Eye (tissue), 1 donor: ENCODE data around the gene CCSER1.
"Not testable (repeated sequence)": the region's sequence is repeated elsewhere in the genome, so short reads cannot be mapped to it uniquely, and the experiment has no call there.

ENCODE experiments used
- DNase-seq: peaks from one replicate; pipeline ENCODE4 v3.0.0-alpha.2; 2015

Gene CCSER1

DNA sequence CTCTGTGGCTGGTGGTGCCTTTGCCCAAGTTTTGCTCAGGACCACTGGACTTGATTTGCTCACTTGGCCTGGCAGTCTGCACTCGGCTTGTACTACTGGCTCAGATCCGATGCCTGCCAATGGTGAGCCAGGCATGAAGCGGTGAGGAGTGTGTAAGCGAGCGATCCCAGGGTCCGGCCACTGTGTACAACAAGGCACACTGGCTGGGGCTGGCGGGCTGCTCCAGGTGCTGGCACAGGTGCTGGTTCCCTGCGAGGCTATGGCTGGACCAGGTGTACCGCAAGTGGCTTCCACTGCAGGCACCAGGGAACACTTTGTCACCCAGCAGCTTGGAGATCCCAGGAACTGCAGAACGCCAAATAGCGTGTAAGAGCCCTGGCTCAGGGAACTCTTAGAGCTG lies 329.7 kb downstream of the CCSER1 start:
- DNase-seq: no peak

DNA sequence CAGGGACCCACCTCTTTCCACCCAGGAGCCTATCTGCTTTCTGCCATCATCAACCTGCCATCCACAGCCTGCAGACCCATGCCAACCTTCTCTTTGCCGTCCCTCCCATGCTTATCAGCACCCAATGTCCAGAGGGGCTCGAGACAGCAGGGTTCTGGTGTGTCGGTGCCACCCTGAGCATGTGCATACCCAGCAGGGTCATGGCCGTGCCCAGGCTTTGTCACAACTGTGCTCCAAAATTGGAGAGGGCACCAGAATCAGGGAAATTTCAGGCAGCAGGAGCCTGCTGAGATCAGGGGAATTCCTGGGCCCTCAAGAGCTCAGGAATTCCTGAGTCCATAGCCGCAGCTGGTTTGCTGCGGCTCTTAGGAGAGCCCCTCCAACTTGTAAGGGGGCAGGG lies 330.6 kb downstream of the CCSER1 start:
- no peak for DNase-seq

DNA sequence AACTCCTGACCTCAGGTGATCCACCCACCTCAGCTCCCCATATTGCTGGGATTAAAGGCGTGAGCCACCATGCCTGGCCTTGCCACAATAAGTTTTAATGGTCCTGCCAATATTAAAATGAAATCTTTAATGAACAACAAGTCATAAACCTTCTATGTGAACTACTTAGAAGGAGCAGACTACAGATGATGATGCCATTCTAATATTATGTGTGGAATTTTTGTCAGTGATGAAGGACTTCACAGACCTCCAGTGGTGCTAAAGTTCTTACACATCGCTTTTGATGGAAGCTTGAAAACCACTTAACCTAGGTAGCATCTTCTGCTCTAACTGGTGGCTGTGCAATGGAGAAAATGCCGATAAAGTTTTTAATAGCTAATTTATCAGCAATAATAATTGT lies 331.4 kb downstream of the CCSER1 start:
- DNase-seq: no peak

- DNase-seq: peak; percentile 25
Measured at GRCh38 chr4:90474484-90474883, 347.3 kb downstream of the CCSER1 start.

DNA sequence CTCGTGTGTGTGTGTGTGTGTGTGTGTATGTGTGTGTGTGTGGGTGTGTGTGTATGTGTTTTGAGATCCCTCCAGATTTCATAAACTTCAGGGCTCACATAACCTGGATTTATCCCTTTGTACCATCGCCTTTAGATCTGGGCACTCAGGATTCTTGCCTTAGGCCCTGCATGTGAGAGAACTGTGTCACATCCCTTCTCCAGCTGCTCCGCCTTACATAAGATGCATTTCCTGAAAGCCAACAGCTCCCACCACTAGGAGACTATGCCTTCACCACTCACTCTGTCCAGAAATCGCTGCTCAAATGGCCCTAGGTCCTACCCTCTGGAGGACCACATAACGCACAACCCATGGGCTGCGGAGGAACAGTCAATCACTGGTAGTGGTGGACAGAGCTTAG lies 348.8 kb downstream of the CCSER1 start:
- no peak for DNase-seq

- DNase-seq: no peak
Measured at GRCh38 chr4:90476586-90476985, 349.4 kb downstream of the CCSER1 start.

GRCh38 chr4:90484894-90485293 lies 357.7 kb downstream of the CCSER1 start:
- not testable (repeated sequence) for DNase-seq

GRCh38 chr4:90486346-90486745 lies 359.2 kb downstream of the CCSER1 start:
- no peak for DNase-seq

DNA sequence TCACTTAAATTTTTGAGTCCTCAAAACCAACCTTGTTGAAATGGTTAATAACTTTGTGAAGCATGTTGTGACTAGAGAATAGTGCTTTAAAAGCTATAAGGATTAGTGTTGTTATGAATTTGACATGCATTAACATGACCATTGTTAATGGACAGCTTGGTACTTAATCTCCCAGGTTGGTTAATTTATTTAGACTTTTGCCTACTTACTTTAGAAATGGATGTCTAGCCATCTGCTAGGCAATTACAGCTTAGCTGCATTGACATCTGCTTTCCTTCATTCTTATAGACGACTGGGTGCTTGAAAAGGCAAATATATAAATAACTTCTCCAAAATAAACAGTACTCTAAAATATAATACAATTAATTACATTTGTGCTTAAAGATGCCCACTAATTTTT lies 368.0 kb downstream of the CCSER1 start:
- DNase-seq: peak; percentile 27

DNA sequence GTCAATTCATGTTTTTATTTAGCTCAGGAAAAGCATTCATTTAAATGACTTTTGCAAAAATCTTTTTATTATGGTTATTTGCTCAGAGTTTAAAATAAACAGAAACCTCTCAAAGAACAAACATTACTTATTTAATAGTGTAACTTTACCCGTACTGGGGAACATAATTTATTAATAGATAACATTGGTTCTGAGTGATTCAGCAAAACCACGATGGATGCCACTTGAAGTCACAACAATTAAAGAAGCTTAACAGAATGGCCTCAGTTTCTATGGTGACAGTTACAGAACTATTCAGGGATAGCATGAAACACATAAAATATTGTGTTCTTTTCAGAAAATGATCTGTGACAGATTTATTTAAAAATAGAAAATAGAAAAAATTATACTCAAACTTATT lies 368.7 kb downstream of the CCSER1 start:
- peak; percentile 25 for DNase-seq

DNA sequence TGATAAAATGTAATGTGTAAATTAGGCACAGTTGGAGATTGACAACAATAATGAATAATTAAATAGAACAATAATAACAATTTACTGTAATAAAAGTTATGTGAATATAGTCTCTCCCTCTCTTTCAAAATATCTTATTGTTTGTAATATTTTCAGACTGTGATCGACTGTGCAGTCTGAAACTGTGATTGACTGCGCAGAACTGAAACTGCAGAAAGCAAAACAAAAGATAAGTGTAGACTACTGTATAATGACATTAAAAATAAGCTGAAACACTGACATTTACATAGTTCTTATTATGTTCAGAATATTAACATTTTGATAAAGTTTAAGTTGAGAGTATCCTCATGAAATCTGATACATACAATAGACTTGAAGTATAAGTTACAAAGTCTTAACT lies 371.0 kb downstream of the CCSER1 start:
- DNase-seq: no peak

GRCh38 chr4:90503677-90504076 lies 376.5 kb downstream of the CCSER1 start:
- DNase-seq: no peak

GRCh38 chr4:90515191-90515590 lies 388.0 kb downstream of the CCSER1 start:
- DNase-seq: no peak

DNA sequence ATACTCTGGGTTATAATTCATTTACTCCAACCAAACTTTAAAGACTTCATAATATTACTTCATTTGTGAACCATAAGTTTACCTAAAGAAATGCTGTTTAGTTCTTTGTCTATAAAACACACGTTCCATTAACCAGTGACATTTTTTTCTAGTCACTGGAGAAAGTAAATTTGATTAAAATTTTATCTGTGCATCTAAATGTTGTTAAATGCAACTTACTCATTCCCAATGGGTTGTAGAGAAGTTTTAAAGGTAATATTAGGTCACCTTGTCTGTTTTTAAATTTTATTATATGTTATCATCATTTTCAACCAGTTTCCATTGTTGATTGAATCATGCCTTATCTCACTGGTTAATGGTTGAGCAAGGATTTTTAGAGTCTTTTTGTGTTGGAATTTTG lies 401.4 kb downstream of the CCSER1 start:
- no peak for DNase-seq

DNA sequence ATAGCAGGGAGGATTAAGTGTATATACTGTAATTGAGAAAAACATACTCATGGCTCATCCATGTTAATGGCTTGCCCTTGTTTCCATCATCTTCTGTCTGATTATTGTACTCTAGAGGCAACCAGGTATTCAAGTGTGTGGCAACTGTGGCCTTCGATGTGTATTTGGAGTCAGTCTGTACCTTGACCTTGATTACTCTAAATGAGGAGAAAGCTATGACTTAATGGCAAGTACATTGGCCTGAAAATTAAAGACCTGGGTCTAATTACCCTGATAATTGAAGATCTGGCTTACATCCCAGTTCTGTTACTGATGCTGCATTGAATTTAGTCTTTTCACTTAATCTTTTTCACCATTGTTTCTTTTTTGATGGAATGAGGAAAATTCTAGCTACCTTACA lies 409.2 kb downstream of the CCSER1 start:
- no peak for DNase-seq

DNA sequence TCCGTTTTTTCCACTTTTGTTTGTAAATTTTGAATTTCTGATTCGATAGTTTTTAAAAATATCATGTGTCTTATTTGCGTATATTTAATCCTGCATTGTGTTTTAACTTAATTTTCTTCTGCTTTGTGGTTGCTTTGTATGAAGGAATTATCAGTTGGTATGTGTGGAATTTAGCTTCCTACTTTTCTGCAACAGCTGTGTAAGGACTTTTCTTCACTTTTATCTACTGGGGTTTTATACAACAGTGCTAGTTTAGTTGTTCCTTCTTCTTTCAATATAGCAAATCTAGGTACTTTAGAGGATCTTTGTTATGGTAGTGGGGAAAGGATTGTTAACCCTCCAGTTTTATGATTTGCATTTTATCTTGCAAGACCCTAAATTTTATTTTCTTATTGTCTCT lies 410.3 kb downstream of the CCSER1 start:
- no peak for DNase-seq

DNA sequence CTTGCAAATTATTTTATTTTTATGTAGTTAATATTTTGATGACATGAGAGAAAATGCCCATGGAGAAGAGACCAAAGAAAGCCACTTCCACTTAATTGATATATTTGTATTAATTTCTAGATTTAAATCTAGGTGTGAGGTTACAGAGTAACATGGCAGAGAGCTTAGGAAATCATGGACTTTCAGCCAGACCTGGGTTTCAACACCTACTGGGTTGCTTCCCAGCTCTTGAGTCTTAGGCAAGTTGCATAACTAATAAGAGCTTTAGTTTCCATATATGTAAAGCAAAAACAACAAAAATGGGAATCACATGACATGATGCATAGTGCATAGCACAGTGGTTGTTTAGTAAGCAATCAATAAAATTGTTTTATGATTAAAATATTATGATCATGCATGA lies 413.3 kb downstream of the CCSER1 start:
- DNase-seq: no peak

DNA sequence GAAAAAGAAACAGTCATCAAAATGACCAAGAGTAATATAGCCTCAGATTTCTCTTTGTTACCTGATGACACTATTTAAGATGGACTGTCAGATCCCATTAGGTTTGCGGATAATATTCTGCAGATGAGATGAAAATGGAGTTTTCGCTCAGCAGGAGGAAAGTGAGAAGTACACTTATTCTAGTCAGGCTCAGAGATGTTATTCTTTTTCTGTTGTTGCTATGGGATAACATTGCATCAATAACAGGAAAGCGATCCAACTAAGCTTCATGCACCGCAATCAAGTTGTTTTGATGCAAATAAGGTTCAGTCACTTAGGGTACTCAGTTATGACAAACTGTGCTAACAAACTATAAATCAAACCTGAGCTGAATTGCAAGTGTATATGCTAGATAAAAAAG lies 415.0 kb downstream of the CCSER1 start:
- DNase-seq: peak; percentile 46

GRCh38 chr4:90543419-90544170 lies 416.4 kb downstream of the CCSER1 start:
- peak; percentile 35 for DNase-seq

DNA sequence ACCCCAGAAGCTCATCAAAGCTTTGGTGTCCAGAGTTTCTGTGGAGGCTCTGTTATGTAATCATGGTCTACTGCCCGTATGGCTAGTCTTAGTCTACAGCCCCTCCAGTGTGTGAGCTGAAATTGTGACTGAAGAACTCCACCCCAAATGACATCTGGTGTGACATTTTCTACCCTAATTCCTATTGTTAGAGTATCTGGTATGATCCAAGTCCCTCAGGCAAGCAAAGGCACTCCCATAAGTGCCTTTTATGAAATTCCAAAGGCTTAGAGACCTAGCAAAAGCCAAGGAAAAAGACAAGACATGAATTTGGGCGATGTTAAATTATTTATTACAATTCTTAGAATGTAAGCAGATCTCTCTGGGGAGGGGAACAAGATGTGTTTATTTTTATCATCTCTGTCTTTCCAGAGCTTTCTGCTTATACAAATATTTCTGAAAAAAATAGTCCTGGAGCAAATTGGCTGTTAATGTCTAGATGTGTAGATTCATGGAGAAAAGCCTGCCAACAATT lies 417.4 kb downstream of the CCSER1 start:
- peak; percentile 14 for DNase-seq

DNA sequence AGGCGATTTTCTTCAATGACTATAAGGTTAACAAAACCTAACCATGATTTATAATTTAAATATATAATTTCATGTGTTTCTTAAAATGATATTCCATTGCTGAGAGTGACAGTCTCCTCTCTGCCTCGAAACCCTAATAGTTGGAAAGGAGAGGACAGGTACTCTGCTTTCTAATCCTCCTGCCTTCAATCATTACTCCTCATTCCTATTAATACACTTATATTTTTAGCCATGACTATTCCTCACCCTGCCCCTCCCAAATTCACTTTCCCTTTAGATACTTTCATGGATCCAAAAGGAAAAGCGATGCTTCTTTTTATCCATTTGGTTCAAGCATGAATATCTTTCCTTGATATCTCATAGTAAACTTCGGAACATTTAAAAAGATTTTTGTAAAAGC lies 418.2 kb downstream of the CCSER1 start:
- no peak for DNase-seq

DNA sequence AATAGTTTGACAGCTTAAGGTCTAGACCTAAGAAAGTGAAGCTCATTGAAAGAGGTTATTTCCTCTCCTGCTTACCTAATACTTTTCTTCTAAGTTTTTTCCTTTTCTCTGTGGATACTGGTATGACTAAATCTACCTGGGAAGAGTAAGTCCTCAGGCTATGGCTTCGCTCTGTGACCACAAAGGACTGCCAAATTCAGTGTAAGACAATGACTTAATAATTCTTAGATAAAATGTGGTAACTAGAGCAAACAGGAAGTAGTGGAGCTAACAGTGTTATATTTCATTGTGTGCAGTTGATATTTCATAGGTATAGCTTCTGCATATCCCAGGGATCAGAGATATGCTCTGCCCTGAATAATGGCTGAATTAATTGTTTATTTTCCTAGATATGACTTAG lies 418.9 kb downstream of the CCSER1 start:
- DNase-seq: no peak

GRCh38 chr4:90570615-90571014 lies 443.4 kb downstream of the CCSER1 start:
- no peak for DNase-seq

GRCh38 chr4:90572996-90573395 lies 445.8 kb downstream of the CCSER1 start:
- DNase-seq: no peak

GRCh38 chr4:90575371-90575770 lies 448.2 kb downstream of the CCSER1 start:
- DNase-seq: no peak
